Ishikawa (cell line): ENCODE results near the gene NAA25.

Experiments used
- CEBPB ChIP-seq: IDR thresholded peaks from 2 replicates; pipeline ENCODE4 v1.6.1; 2012
- CREB1 ChIP-seq: IDR thresholded peaks from 2 replicates; pipeline ENCODE4 v1.6.1; 2012; ENCODE audit warnings: low read depth
- EGR1 ChIP-seq: IDR thresholded peaks from 2 replicates; pipeline ENCODE4 v1.6.1; 2012
- EP300 ChIP-seq: IDR thresholded peaks from 2 replicates; pipeline ENCODE4 v1.6.1; 2012; ENCODE audit warnings: borderline replicate concordance
- FOXM1 ChIP-seq: IDR thresholded peaks from 2 replicates; pipeline ENCODE4 v1.6.1; 2012; ENCODE audit warnings: low read depth, borderline replicate concordance
- MAX ChIP-seq: IDR thresholded peaks from 2 replicates; pipeline ENCODE4 v1.6.1; 2012
- NFIC ChIP-seq: IDR thresholded peaks from 2 replicates; pipeline ENCODE4 v1.6.1; 2012
- RAD21 ChIP-seq: IDR thresholded peaks from 2 replicates; pipeline ENCODE4 v1.6.1; 2012; ENCODE audit warnings: low read depth
- REST ChIP-seq: IDR thresholded peaks from 2 replicates; pipeline ENCODE4 v1.6.1; 2012; ENCODE audit warnings: low read depth, mild to moderate bottlenecking
- TAF1 ChIP-seq: IDR thresholded peaks from 2 replicates; pipeline ENCODE4 v1.6.1; 2012; ENCODE audit warnings: low read depth, mild to moderate bottlenecking
- TCF12 ChIP-seq: IDR thresholded peaks from 2 replicates; pipeline ENCODE4 v1.6.1; 2012; ENCODE audit warnings: low read depth
- TEAD4 ChIP-seq: IDR thresholded peaks from 2 replicates; pipeline ENCODE4 v1.6.1; 2012
- USF1 ChIP-seq: IDR thresholded peaks from 2 replicates; pipeline ENCODE4 v1.6.1; 2012
- YY1 ChIP-seq: IDR thresholded peaks from 2 replicates; pipeline ENCODE4 v1.6.1; 2012; ENCODE audit warnings: low read depth
- ZBTB7A ChIP-seq: IDR thresholded peaks from 2 replicates; pipeline ENCODE4 v1.6.1; 2012; ENCODE audit warnings: low read depth

Gene NAA25

GRCh38 chr12:112125250-112125999, 16.8 kb upstream of the NAA25 start, which contains the start of gene TRAFD1:
Gene TRAFD1 (plus strand): TSS chr12:112125560. CDS start chr12:112130523, 4,963 bp downstream.
- peak; percentile 81 for TF ChIP-seq MAX
- TF ChIP-seq REST, result no peak
- no peak for TF ChIP-seq FOXM1
- TF ChIP-seq RAD21, result no peak
- no peak for TF ChIP-seq NFIC
- peak; percentile 96 for TF ChIP-seq TAF1
- peak; percentile 58 for TF ChIP-seq TCF12
- TF ChIP-seq USF1, result 0 out of 2 replicates have a peak, but pooled peaks have one; percentile 6
- no peak for TF ChIP-seq EP300
- TF ChIP-seq CREB1, result no peak
- TF ChIP-seq ZBTB7A, result peak; percentile 60; the same call in 1 of the 2 replicates
- 0 out of 2 replicates have a peak, but pooled peaks have one; percentile 26 for TF ChIP-seq YY1
- TF ChIP-seq CEBPB, result no peak; the same call in 1 of the 2 replicates
- TF ChIP-seq EGR1, result no peak
- TF ChIP-seq TEAD4, result no peak; the same call in 1 of the 2 replicates

GRCh38 chr12:112124918-112125249, 16.3 kb upstream of the NAA25 start:
- TF ChIP-seq CREB1, result no peak
- no peak for TF ChIP-seq REST
- TF ChIP-seq MAX, result no peak
- no peak for TF ChIP-seq NFIC
- peak; percentile 9 for TF ChIP-seq CEBPB
- no peak for TF ChIP-seq YY1

GRCh38 chr12:112122823-112123690, 14.5 kb upstream of the NAA25 start:
- TF ChIP-seq USF1 (no peak), RAD21 (peak; percentile 5; the same call in 1 of the 2 replicates), YY1 (no peak), CREB1 (no peak), TAF1 (no peak), EP300 (no peak), NFIC (peak; percentile 90), TEAD4 (no peak), MAX (no peak), CEBPB (peak; percentile 63), REST (no peak), TCF12 (no peak)
